GM12865 (cell line): ENCODE measurements around the gene GABARAPL2.

Experiments used
- DNase-seq: peaks from one replicate; pipeline ENCODE4 v3.0.0; 2010; ENCODE audit warnings: low read depth
- H3K4me3 ChIP-seq: 2 replicates; pipeline ENCODE4 v1.5.1; 2011; ENCODE audit warnings: mild to moderate bottlenecking, low read depth, low read length, control low read depth
- CTCF ChIP-seq: IDR thresholded peaks from 2 replicates; pipeline ENCODE4 v1.5.1; 2011; ENCODE audit warnings: low read length, control low read depth, low read depth, inconsistent platforms; ENCODE audit not compliant: insufficient read depth; ENCODE audit errors: missing control alignments

GABARAPL2 gene, protein sequence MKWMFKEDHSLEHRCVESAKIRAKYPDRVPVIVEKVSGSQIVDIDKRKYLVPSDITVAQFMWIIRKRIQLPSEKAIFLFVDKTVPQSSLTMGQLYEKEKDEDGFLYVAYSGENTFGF

DNA sequence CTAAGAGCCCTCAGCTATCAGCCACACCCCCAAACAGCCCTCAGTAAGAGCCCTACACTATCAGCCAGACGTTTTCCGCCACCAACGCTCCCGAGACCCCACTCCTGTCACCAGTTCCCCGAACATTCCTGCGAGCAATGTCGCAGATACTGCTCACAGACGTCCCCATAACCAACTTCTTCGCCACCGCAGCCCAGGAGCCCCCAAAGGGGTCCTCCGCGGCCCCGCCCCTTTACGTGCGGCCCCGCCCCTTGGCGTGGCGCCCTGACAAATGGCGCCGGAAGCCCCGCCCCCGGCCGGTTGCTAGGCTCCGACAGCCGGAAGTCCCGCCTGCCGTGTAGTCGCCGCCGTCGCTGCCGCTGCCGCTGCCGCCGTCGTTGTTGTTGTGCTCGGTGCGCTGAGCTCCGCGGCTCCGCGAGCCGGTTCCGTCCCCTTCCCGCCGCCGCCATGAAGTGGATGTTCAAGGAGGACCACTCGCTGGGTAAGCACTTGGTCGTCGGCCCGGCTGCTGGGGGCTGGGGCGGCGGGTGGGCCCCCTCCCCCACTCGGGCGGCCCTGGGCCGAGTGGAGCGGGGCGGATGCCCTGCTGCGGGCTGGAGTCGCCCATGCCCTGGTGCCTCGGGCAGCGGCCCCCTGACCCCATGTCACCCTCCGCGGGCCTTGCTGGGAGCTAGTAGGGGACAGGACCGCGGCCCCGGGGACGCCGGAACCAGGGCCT is at the start of gene GABARAPL2:
Gene GABARAPL2 (plus strand): TSS at position 340 of the 718 bp plus-strand sequence. CDS start 108 bp downstream, at position 448.
- DNase-seq, result peak; percentile 90
- TF ChIP-seq CTCF, result no peak
- H3K4me3 ChIP-seq, result peak within 1 kb of the TSS; percentile 55

- TF ChIP-seq CTCF, result no peak
- H3K4me3 ChIP-seq, result no peak overlapping the region
- DNase-seq, result no peak
Observed at GRCh38 chr16:75519175-75519574, 47.0 kb upstream of the GABARAPL2 start.

DNA sequence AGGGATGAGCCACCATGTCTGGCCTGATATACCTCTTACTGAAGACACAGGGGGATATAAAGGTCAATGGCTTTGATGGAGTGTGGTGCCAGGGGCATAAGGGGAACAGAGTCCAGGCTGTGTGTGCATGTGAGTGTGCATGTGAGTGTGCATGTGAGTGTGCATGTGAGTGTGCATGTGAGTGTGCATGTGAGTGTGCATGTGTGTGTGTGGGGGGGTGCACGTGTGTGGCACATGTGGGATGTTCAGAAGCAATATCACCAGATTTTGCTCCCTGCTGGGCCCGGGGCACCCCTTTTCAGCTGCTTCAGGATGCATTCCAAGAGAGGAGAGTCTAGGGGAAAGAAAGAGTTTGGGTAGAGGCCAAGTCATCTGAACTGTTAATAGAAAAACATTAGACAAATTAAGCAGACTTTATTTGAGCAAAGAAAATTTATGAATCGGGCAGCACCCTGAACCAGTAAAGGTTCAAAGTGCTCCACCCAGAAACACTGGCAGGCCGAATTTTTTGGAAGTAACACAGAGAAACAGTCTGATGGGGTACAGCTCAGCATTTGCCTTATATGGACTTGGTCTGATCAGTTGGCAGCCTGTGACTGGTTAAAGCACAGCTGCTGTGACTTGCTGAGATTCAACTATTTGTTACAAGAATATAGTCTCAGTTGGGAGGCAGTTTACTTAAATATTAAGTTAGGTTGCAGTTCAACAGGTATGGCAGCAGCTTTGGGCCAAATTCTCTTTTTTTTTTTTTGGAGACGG is 40.0 kb upstream of the GABARAPL2 start:
- TF ChIP-seq CTCF, result no peak
- no peak overlapping the region for H3K4me3 ChIP-seq
- DNase-seq, result no peak

DNA sequence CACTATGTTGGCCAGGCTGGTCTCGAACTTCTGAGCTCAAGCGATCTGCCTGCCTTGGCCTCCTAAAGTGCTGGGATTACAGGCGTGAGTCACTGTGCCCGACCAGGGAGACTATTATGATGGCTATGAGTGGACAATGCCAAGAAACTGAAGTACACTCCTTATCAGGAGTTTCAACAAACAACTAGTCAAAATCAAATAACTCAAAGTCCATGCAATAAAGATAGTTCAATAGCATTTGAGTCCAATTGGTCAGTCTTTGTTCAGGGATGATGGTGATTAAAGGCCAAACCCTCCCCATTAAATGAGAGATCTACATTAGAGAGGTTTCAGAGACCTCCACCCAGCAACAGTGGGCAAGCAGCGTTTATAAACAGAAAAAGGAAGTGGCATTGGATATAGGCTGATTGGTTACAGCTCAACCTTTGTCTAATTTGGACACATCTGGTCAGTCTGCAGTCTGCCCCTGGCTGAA is 38.3 kb upstream of the GABARAPL2 start:
- TF ChIP-seq CTCF, result no peak
- no peak overlapping the region for H3K4me3 ChIP-seq
- DNase-seq, result no peak

GRCh38 chr16:75529056-75529905 is 36.9 kb upstream of the GABARAPL2 start:
- no peak for DNase-seq
- H3K4me3 ChIP-seq, result no peak overlapping the region
- TF ChIP-seq CTCF, result no peak

- DNase-seq, result no peak
- TF ChIP-seq CTCF, result no peak
- no peak overlapping the region for H3K4me3 ChIP-seq
Observed at GRCh38 chr16:75529959-75530358, 36.2 kb upstream of the GABARAPL2 start.
